Stimulated activated naive CD4-positive, alpha-beta T cell treated with Interleukin-2 at 50 U/mL for 16 hours (primary cell): Measurements from ENCODE around the gene NMT1.

Source experiments
- DNase-seq: peaks from one replicate; lab custom pipeline; 2025; lab: John Stamatoyannopoulos, UW

The NMT1 gene

GRCh38 chr17:45060797-45061605, at the start of gene NMT1:
TSS of gene NMT1 (plus strand) at chr17:45061317. CDS start at chr17:45061330, 13 bp downstream.
- DNase-seq, result peak; percentile 97

- no peak for DNase-seq
These were observed 49.4 kb upstream of the NMT1 start for GRCh38 chr17:45011767-45012166.

GRCh38 chr17:45013021-45013997, 47.8 kb upstream of the NMT1 start:
- DNase-seq, result no peak

- no peak for DNase-seq
These were observed 44.9 kb upstream of the NMT1 start for GRCh38 chr17:45016237-45016636.

GRCh38 chr17:45016823-45017222, 44.3 kb upstream of the NMT1 start:
- no peak for DNase-seq

- DNase-seq, result no peak
These were observed 42.6 kb upstream of the NMT1 start for GRCh38 chr17:45018514-45018847.

- DNase-seq, result peak; percentile 20
These were observed 42.0 kb upstream of the NMT1 start for GRCh38 chr17:45018848-45019711.

- no peak for DNase-seq
These were observed 40.6 kb upstream of the NMT1 start for GRCh38 chr17:45020354-45021138.

- DNase-seq, result peak; percentile 40
These were observed 39.4 kb upstream of the NMT1 start for GRCh38 chr17:45021607-45022287.

GRCh38 chr17:45022288-45022648, 38.8 kb upstream of the NMT1 start:
- DNase-seq, result no peak

- DNase-seq, result no peak
These were observed 38.3 kb upstream of the NMT1 start for GRCh38 chr17:45022655-45023339.

- no peak for DNase-seq
These were observed 32.0 kb upstream of the NMT1 start for GRCh38 chr17:45029096-45029495.

GRCh38 chr17:45029758-45030423, 31.2 kb upstream of the NMT1 start:
- DNase-seq, result no peak

DNA sequence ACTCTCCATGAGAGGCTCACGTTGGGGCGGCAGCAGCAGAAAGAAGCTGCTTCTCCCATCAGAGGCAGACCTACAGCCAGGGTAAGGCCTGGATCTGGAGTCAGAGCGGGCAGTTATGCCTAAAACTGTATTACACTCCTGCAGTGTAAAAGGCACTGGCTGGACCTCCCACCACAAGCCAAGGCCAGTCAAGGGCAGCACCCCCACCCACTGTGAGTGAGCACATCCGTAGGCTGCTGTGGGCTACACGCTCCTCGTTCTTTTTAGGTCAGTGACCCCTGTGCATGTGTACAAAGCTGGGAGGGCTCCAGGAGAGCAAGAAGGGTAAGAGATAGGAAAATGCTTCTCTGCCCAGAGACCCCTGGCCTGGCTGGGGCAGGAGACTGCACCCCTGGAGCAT, 30.4 kb upstream of the NMT1 start:
- no peak for DNase-seq

DNA sequence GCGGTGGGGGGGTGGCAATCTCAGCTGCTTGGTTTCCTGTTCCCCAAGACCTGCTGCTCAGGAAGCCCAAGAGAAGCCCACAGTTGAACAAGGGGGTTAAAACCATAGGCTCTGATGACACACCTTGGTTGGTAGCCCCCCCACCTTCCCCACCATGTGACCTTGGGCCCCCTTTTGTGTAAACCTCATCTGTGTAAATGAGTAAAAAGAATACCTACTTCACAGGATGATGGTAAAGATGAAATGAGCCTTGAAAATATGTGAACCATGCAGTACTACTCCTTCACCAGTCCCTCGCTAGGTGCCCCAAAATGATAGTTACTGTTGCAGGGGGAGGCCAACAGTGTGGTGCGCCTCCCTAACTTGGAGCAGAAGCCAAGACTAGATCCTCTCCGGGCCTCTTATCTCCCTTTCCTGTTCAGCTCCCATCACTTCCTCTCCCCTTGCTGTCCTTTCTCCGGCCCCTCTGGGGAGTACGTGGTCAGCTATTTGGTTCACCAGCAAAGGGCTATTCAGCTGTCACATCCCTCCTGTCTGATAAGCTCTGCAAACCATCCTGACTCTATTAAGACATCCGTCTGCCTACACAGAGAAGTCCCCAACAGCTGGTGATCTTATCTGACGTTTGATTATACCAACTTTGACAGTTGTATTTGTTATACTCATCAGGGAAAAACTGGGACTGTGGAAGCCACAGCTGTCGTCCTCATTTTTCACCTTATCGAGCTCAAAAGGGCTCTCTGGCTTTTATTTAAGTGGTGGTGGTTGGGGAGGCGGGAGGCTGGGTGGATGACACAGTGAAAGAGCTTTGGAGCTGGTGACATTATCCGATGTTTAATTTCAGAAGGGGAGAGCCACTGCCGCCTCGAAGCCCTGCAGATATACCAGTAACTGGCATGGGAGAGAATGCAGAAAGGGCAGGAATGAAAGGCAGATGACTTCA, 29.6 kb upstream of the NMT1 start:
- DNase-seq, result no peak

DNA sequence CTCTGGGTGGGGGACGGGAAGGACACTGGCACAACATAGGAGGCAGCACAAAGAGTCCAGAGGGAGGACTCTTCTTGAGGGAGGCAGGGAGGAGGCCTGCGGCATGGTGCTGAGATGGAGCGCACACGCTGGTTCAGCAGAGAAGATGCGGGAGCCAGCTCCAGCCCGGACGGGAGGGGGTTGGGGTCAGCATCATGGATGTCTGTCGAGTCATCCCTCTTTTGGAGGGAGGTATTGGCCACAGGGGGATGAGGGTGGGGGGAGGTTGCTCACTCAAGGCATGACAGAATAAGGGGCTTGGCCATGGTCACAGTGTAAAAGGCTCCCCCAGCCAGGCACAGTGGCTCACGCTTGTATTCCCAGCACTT, 29.0 kb upstream of the NMT1 start:
- DNase-seq, result no peak

DNA sequence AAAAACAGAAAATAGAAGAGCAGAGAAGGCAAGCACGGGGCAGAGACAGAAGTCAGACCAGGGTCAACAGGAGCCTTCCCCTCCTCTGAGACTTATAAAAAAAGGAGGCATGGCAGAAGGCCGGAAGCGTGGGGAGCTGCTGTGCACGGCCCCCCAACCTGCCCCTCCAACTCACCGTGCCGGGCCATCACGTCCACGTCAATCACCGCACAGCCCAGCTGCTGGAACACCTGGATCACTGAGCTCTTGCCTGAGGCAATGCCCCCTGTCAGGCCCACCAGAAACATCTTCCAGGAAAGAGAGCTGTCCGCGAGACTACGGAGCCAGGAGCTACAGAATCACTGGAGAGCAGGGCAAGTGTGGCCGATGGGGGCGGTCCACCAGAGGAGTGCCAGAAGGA, 26.5 kb upstream of the NMT1 start:
- no peak for DNase-seq

GRCh38 chr17:45035848-45036247, 25.3 kb upstream of the NMT1 start:
- DNase-seq, result no peak

DNA sequence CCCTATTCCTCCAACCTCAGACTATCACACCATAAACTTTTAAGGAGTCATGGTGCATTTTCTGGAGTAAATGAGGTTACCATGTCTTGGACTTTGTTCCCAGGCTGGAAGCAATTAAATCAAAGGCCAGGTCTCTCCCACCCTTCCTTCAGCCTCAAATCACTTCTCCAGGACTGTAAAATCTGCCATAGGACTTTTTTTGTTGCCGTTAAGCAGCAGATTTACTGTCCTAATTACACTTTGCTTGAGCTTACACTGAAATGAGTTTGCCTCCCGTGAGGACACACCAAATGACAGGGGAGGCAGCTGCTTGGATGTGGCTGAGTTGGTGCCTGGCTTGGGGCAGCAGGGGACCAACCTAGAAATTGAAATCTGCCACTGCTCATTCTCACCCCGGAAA, 24.4 kb upstream of the NMT1 start:
- no peak for DNase-seq
